ENCODE results near the gene BCAS3. TPM values are rescaled to one million over a fixed set of nuclear protein-coding genes. Genes with fewer than 3 reads are reported as not detected.

The BCAS3 gene
- total RNA-seq, 2 donors from 2014 or later = 12.0 to 15.6 TPM

DNA sequence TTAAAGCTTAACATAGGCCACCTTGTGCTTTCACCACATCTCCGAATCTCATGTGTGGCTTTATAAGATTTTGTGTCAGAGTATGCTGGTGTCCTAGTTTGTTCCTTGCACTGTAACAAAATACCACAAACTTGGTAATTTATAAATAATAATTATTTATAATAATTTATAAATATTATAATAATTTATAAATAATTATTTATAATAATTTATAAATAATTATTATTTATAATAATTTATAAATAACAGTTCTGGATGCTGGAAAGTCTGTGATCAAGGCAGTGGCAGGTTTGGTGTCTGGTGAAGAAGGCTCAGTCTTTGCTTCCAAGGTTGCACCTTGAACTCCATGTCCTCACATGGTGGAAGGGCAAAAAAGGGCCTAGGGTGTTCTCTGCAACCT, 147.7 kb downstream of the BCAS3 start:
- Histone ChIP-seq H3K4me1 (no peaks in the 10 kb centered on the region), H3K4me3 (no peak overlapping the region), H3K36me3 (no peaks in the 10 kb centered on the region), H3K27me3 (no peaks in the 10 kb centered on the region), H3K9me3 (no peaks in the 10 kb centered on the region), H3K27ac (no peak overlapping the region)
- TF ChIP-seq CTCF (IDR thresholded peaks at IDR 0.05) = no peak
- DNase-seq (ENCODE audit: low spot score) = no peak

DNA sequence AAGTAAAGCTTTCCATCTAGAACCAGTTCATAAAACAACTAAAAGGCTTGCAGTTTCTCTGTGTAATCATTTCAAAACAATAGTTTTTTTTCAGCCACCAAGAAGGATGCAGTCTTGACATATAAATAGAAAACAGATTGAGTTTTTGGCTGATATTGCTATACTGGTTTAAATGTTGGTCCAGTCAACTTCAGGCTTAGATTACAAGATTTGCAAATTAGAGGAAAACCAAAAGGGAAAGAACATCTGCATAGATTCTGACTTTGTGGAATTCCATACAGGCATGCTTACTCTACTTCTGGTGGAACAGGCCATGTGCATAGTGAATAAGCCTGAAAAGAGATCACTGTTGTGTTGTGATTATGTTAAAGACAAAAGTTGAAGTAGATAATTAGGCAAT, 150.3 kb downstream of the BCAS3 start:
- Histone ChIP-seq H3K9me3 (no peaks in the 10 kb centered on the region), H3K36me3 (no peaks in the 10 kb centered on the region), H3K4me1 (peaks cover 0 to 5% of the 10 kb centered on the region in 2 donors), H3K27me3 (no peaks in the 10 kb centered on the region), H3K4me3 (no peak overlapping the region), H3K27ac (no peak overlapping the region)
- no peak for DNase-seq (ENCODE audit: low spot score)
- no peak for TF ChIP-seq CTCF (IDR thresholded peaks at IDR 0.05)

DNA sequence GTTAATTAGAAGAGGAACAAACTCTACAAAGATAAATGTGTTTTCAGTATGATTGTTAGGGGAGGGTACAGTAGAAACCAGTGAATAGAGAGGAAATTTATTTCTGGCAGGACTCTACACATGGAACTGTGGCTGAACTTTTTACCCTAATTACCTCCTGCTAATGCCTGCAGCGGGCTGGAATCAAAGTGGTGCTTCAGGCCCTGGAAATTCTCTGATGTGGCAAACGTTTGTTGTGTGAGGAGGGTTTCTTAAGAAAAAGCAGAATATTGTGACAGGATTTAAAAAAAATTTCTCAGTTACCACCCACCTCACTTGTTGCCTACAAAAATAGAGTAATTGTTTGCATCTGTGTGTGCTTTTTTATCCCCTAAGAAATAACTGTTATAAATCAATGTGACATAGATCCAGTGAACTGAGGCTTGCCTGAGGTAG, 154.5 kb downstream of the BCAS3 start:
- H3K4me1 ChIP-seq = peaks cover 0 to 5% of the 10 kb centered on the region in 2 donors
- DNase-seq (ENCODE audit: low spot score) = no peak
- H3K9me3 ChIP-seq = no peaks in the 10 kb centered on the region
- H3K36me3 ChIP-seq = no peaks in the 10 kb centered on the region
- no peaks in the 10 kb centered on the region for H3K27me3 ChIP-seq
- no peak for TF ChIP-seq CTCF (IDR thresholded peaks at IDR 0.05)
- no peak overlapping the region for H3K27ac ChIP-seq
- H3K4me3 ChIP-seq = no peak overlapping the region

GRCh38 chr17:60832631-60833030, 155.0 kb downstream of the BCAS3 start:
- no peak overlapping the region for H3K4me3 ChIP-seq
- no peak for DNase-seq (ENCODE audit: low spot score)
- H3K4me1 ChIP-seq = peaks cover 0 to 5% of the 10 kb centered on the region in 2 donors
- no peaks in the 10 kb centered on the region for H3K36me3 ChIP-seq
- no peak overlapping the region for H3K27ac ChIP-seq
- no peak for TF ChIP-seq CTCF (IDR thresholded peaks at IDR 0.05)
- H3K9me3 ChIP-seq = no peaks in the 10 kb centered on the region
- no peaks in the 10 kb centered on the region for H3K27me3 ChIP-seq

GRCh38 chr17:60840456-60840855, 162.8 kb downstream of the BCAS3 start:
- Histone ChIP-seq H3K9me3 (no peaks in the 10 kb centered on the region), H3K4me3 (no peak overlapping the region), H3K27me3 (no peaks in the 10 kb centered on the region), H3K36me3 (no peaks in the 10 kb centered on the region), H3K4me1 (no peaks in the 10 kb centered on the region), H3K27ac (no peak overlapping the region)
- no peak for DNase-seq (ENCODE audit: low spot score)
- TF ChIP-seq CTCF (IDR thresholded peaks at IDR 0.05) = no peak

DNA sequence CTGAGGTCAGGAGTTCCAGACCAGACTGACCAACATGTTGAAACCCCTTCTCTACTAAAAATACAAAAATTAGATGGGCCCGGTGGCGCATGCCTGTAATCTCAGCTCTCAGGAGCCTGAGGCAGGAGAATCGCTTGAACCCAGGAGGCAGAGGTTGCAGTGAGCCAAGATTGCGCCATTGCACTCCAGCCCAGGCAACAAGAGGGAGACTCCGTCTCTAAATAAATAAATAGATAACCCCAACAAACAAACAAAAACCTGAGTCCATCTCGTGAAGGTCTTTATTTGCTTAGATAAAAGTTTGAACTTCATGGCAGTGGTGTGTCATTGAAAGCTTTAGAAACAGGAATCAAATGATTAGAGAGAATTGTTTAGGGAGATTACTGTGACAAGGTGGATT, 167.4 kb downstream of the BCAS3 start:
- no peak for TF ChIP-seq CTCF (IDR thresholded peaks at IDR 0.05)
- Histone ChIP-seq H3K9me3 (no peaks in the 10 kb centered on the region), H3K36me3 (no peaks in the 10 kb centered on the region), H3K4me1 (no peaks in the 10 kb centered on the region), H3K27ac (no peak overlapping the region), H3K27me3 (no peaks in the 10 kb centered on the region), H3K4me3 (no peak overlapping the region)
- no peak for DNase-seq (ENCODE audit: low spot score)
